22Rv1 (cell line): ENCODE data around the gene MBNL3.

Source experiments
- H3K27ac ChIP-seq: fragments of 450-650 bp; 2 replicates; pipeline ENCODE4 v1.5.1; 2017
- CTCF ChIP-seq: fragments of 450-650 bp; IDR thresholded peaks from 2 replicates; pipeline ENCODE4 v1.5.1; 2017; ENCODE audit warnings: mild to moderate bottlenecking
- ZFX ChIP-seq: fragments of 450-650 bp; IDR thresholded peaks from 2 replicates; pipeline ENCODE4 v1.6.1; 2017; ENCODE audit warnings: antibody characterized with exemption, borderline replicate concordance

The MBNL3 gene

GRCh38 chrX:132442691-132443090, 46.1 kb downstream of the MBNL3 start:
- TF ChIP-seq CTCF (no peak), ZFX (no peak)
- no peak overlapping the region for H3K27ac ChIP-seq

GRCh38 chrX:132435222-132435621, 53.6 kb downstream of the MBNL3 start:
- TF ChIP-seq ZFX, result no peak
- no peak for TF ChIP-seq CTCF
- no peak overlapping the region for H3K27ac ChIP-seq

- H3K27ac ChIP-seq, result no peak overlapping the region
These were observed 55.3 kb downstream of the MBNL3 start for GRCh38 chrX:132433551-132433950.

GRCh38 chrX:132433001-132433400, 55.8 kb downstream of the MBNL3 start:
- no peak overlapping the region for H3K27ac ChIP-seq
- TF ChIP-seq ZFX, result no peak
- no peak for TF ChIP-seq CTCF

More at GRCh38 chrX:132433551-132433950, 55.3 kb downstream of the MBNL3 start:
- TF ChIP-seq CTCF, result no peak
- TF ChIP-seq ZFX, result no peak

- H3K27ac ChIP-seq, result no peak overlapping the region
- TF ChIP-seq CTCF (no peak), ZFX (no peak)
These were observed 59.9 kb downstream of the MBNL3 start for GRCh38 chrX:132428896-132429295.

GRCh38 chrX:132426695-132427281, 62.0 kb downstream of the MBNL3 start:
- TF ChIP-seq CTCF, result no peak
- TF ChIP-seq ZFX, result no peak
- no peak overlapping the region for H3K27ac ChIP-seq

- no peak for TF ChIP-seq ZFX
- TF ChIP-seq CTCF, result no peak
- no peak overlapping the region for H3K27ac ChIP-seq
These were observed 63.0 kb downstream of the MBNL3 start for GRCh38 chrX:132425744-132426318.
